SKM-1 (cell line): ENCODE measurements around the gene CERS1.

ENCODE experiments used
- DNase-seq: peaks from one replicate; lab custom pipeline; 2025; ENCODE audit not compliant: unreplicated experiment; lab: John Stamatoyannopoulos, UW

The CERS1 gene, protein sequence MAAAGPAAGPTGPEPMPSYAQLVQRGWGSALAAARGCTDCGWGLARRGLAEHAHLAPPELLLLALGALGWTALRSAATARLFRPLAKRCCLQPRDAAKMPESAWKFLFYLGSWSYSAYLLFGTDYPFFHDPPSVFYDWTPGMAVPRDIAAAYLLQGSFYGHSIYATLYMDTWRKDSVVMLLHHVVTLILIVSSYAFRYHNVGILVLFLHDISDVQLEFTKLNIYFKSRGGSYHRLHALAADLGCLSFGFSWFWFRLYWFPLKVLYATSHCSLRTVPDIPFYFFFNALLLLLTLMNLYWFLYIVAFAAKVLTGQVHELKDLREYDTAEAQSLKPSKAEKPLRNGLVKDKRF

DNA sequence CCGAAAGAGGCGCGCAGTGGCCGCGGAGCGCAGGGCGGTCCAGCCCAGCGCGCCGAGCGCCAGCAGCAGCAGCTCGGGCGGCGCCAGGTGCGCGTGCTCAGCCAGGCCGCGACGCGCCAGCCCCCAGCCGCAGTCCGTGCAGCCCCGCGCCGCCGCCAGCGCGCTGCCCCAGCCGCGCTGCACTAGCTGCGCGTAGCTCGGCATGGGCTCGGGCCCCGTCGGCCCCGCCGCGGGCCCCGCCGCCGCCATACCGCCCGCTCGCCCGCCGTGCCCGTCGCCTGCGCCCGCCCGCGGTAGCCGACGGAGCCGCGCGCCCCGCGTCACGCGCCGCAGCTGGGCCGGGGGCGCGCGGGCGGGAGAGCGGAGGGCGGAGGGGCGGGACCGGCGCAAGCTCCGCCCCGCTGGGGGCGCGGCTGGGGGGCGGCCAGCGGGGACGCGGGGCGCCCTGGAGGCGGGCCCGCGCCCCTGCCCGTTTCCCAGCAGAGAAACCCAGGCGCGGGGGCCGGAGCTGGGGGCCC, at the start of gene CERS1:
Gene CERS1, minus strand, starts transcription at position 335 of the 518 bp plus-strand sequence. Its CDS starts 86 bp downstream, at position 249.
- no peak for DNase-seq

DNA sequence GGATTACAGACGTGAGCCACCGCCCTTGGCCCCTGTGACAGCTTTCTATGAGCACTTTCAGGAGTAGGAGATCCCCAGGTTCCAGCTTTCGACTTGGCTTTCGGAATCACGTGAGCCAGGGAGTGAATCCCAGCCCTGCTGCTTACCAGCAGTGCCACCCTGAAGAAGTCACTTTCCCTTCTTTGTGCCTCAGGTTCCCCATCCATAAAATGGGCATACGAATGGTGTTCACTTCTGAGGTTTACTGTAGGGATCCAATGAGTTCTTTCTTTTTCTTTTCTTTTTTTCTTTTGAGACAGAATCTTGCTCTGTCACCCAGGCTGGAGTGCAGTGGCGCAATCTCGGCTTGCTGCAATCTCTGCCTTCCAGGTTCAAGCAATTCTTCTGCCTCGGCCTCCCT, 49.3 kb upstream of the CERS1 start:
- DNase-seq: no peak

GRCh38 chr19:18943465-18943864, 47.5 kb upstream of the CERS1 start:
- no peak for DNase-seq

- DNase-seq: no peak
Measured at GRCh38 chr19:18942692-18943091, 46.7 kb upstream of the CERS1 start.

DNA sequence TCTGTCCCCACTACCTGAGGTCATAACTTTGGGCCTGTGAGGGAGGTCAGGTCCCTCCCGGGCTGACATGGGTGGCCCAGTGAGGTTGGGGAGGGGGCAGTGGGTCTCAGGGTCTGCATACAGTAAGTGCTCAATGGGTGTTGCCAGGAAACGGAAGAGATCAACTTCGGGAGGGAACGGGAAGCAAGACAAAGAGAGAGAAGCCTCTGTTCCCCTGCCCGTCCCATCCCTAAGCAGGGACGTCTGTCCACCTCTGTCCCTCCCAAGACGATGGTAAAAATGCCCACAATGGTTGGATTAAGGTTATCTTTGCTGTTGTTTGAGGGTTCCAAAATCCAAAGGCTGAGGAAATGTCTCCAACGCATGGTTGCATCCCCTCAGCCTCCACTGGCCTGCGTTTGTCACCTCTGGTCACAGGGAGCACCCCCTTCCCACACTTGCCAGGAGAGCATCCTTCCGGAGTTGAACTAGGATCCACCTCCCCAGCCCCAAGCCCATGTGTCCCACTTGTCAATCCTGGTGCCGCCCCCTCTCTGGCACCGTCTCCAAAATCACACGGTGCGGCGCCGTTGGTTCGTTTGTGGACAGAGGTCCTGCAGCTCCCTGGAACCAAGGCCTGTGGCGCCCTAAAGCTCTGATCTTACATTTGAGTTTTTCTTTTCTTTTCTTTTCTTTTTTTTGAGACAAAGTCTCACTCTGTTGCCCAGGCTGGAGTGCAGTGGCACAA, 45.8 kb upstream of the CERS1 start:
- DNase-seq: no peak

DNA sequence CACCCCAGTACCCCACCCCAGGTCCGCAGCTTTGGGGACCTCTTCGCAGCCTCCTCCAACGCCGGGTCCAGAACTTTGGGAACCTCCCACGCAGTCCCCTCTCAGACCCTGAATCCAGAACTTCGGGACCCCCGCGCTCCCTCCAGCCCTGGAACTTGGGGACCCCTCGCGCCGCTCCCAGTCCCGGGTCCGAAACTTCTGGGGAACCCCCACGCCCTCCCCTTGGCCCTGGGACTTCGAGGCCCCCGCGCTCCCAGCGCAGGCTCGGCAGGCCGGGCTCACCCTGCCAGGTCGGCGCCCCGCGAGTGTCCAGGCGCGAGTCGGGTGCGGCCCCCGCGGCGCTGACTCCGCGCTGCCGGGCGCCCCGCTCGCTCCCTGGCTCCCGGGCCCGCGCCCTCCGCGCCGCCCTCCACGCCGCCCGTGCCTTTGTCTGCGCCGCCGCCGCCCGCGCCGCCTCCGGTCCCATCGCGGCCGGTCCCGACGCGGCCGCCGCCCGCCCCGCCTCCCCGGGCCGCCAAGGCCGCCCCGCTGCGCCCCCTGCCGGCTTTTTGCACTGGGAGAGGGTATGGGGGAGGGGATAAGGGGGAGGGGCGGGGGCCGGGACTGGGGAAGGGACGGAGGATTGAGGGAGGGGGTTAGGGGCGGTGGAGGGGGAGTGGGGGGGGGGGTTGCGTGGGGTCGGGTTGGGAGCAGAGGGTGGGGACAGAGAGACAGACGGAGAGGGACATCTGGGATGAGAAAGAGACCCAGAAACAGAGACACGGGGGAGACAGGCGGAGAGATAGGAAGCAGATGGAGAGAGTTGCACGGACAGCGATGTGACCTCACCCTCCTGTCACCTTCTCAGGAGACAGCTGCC, 45.0 kb upstream of the CERS1 start, which contains the start of gene HOMER3:
Gene HOMER3, minus strand, starts transcription at position 449 of the 859 bp plus-strand sequence. CDS start 2,235 bp downstream, outside the sequence.
- peak; percentile 29 for DNase-seq

DNA sequence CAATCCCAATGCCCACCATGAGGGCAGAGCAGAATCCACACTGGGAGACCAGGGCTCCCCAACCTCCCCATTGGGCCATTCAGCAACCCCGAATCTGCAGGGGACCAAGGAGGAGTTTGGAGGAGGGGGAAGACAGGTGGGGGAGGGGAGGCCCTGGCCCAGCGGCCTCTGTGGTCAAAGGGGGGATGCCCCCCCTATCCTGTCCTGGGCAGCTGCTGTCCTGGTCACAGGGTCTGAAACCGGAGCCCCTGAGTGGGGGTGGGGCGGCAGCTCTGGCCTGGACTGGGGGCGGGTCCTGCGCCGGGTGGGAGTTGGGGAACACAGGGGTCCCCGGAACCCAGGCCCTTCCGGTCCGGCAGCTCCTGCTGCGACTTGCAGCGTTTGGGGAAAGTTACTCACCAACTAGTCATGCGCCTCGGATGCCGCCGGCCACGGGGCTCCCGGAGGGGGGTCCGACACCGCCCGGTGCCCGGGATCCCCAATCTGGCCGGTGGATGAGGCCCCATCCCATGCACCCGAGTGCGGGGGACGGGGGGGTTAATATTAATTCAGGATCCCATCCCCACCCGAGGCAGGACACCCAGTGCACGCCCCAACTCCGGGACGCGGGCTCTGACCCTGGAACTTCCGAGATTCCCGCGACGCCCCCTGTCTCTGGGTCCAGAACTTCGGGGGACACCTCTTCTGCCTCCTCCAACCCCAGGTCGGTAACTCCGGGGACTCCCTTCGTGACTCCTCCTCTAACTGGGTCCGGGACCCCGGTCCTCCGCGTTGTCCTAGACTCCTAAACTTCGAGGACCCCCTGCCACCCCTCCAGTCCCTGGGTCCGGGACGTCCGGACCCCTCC, 44.2 kb upstream of the CERS1 start:
- DNase-seq: no peak

GRCh38 chr19:18939163-18939562, 43.2 kb upstream of the CERS1 start:
- DNase-seq: no peak

GRCh38 chr19:18933297-18933696, 37.3 kb upstream of the CERS1 start:
- DNase-seq: no peak

GRCh38 chr19:18932216-18932841, 36.4 kb upstream of the CERS1 start:
- no peak for DNase-seq

DNA sequence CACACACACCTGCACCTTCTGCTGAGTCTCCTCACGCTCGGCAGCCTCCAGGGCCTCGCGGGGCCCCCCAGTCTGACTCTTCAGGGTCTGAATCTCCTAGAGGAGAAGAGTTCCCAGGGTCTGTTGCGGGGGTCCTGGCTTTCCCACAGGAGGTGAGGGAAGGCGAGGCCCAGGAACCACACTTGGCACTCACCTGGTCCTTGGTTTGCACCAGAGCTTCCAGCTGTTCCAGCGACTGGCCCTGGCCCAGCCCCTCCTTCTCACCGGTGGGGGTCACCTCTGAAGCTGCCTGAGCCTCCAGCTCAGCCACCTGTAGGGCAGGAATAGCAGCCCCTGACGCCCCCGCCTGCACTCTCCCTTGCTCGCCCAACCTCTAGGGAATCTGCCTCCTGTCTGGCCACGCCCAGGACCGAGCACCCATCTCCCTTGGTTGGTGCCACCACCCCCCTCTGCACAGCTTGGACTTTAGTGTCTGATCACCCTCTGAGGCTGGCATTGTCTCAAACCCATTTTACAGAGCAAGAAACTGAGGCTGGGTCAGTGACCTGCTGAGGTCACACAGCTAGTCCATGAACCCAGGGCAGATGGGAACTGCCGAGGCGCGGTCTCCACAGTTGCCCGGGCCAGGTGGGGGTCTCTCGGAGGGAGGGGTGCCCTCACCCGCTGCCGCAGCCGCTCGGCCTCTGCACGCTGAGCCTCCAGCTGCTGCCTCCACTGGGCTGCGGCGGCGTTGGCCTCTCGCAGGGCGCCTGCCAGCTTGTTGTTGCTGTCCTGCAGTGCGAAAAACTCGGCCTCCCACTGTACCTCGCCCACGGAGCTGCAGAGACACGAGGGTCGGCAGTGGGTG, 35.6 kb upstream of the CERS1 start:
- no peak for DNase-seq

DNA sequence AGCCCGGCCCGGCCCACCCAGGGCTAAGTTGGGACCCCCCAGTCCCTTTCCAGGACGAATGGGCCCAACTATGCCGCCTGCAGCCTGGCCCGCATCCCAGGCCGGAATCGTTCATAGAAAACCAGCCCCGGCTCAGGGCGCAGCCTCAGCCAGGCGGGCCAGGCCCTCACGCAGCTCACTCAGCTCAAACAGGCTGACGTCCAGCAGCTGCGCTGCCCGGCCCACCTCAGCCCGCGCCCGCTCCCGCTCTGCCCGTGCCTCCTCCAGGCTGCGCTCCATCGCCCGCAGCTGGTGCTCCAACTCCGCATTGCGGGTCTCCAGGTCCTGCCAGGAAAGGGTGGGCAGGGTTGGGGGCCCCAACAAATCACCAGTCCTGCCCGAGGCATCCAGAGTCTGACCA, 33.4 kb upstream of the CERS1 start:
- no peak for DNase-seq

DNA sequence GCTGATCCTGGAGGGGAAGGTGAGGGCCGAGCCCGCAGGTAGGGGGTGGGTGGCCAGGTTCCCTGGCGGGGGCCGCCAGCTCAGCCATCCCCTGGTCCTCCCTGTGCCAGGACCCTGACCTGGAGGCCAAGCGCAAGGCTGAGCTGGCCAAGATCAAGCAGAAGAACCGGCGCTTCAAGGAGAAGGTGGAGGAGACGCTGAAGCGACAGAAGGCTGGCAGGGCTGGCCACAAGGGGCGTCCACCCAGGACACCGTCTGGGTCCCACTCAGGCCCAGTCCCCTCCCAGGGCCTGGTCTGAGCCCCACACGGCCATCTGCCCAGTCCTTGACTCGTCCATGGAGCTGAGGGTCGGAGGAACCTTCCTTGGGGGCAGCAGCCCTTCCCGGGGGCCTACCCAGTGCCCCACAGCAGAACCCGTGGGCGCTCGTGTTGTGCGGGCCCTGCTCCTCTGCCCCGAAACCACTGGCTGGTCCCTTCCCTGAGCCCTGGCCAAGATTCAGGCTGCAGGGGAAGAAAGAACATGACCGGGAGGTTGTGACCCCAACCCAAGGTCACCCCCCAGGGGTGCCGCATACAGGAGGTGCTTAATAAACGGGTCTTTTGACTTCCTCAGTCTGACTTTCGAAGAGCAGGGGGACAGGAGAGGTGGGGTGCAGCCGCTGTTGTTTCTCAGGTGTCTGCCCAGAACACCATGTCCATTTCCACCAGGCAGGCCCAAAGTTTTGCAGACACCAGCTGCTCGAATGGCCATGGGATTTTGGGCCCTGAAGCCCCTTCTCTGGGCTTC, 32.3 kb upstream of the CERS1 start:
- DNase-seq: no peak

GRCh38 chr19:18924684-18925213, 28.8 kb upstream of the CERS1 start:
- no peak for DNase-seq

DNA sequence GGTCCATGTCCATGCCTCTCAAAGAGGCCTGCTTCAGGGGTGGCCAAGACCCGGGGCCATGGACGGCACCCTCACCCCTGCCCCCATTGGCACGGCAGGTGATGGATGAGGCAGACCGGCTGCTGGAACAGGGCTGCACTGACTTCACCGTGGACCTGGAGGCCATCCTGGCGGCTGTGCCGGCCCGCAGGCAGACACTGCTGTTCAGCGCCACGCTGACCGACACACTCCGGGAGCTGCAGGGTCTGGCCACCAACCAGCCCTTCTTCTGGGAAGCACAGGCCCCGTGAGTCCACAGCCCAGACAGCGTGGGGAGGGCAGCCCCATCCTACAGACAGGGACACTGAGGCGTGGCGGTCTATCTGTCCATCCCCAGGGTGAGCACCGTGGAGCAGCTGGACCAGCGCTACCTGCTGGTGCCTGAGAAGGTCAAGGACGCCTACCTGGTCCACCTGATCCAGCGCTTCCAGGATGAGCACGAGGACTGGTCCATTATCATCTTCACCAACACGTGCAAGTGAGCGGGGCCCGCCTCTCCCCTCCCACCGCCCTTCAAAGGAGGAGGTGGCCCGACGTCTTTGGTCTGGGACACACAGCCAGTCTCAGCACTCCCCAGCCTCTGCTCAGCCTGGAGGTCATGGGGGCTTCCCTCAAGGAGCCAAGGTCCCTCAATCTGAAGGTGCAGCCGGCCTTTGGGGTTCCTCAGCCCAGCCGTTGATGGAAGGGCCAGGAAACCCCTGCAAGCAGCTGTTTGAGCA, 26.4 kb upstream of the CERS1 start:
- DNase-seq: no peak

GRCh38 chr19:18921593-18921992, 25.6 kb upstream of the CERS1 start:
- no peak for DNase-seq

GRCh38 chr19:18920400-18920799, 24.4 kb upstream of the CERS1 start:
- DNase-seq: no peak
